Upper lobe of right lung (tissue), 1 donor: ENCODE data around the gene MAF. TPM values are rescaled to one million over a fixed set of nuclear protein-coding genes. Genes with fewer than 3 reads are reported as not detected.
A peak's percentile ranks its signal among the peaks of the same experiment; 100 is the strongest.

ENCODE experiments used
- ATAC-seq: fragments of 200-7000 bp; cut with Tn5 transposase; one replicate; pipeline ENCODE4 v1.9.1; 2020; ENCODE audit warnings: mild to moderate bottlenecking, moderate library complexity
- DNase-seq: peaks from one replicate; pipeline ENCODE4 v3.0.0-alpha.2; 2020
- H3K27ac ChIP-seq: fragments of 200-600 bp; one replicate; pipeline ENCODE4 v1.8.0; 2022
- H3K27me3 ChIP-seq: fragments of 200-600 bp; one replicate; pipeline ENCODE4 v1.8.0; 2022; ENCODE audit warnings: mild to moderate bottlenecking
- H3K36me3 ChIP-seq: fragments of 200-600 bp; one replicate; pipeline ENCODE4 v1.8.0; 2022
- H3K4me1 ChIP-seq: fragments of 200-600 bp; one replicate; pipeline ENCODE4 v1.8.0; 2022
- H3K4me3 ChIP-seq: fragments of 200-600 bp; one replicate; pipeline ENCODE4 v1.8.0; 2022; ENCODE audit warnings: mild to moderate bottlenecking
- H3K9me3 ChIP-seq: fragments of 200-600 bp; one replicate; pipeline ENCODE4 v1.8.0; 2022
- intact Hi-C: fragments of 100-400 bp; cut with DNase I; formaldehyde crosslinking; loops from one replicate; pipeline ENCODE4 v1.11.0; 2022
- total RNA-seq: library from RNA; stranded (reverse); fragmentation: NEBNext Ultra II Directional; extraction: Animal tissue kit (Norgen Biotek cat#: 25700); gene quantifications from one replicate; pipeline ENCODE4 v1.2.1, GENCODE V29; 2021
- TF ChIP-seq, protein P1 (sequence below): fragments of 200-600 bp; IDR thresholded peaks from one replicate; pipeline ENCODE4 v1.8.0; 2022; ENCODE audit warnings: antibody characterized with exemption
- donor health status: DM: no; HTN: yes; CAD: no; lungs with severe emphysema.

MAF gene
- total RNA-seq, 1 donor from 2014 or later: 66.4 TPM

DNA sequence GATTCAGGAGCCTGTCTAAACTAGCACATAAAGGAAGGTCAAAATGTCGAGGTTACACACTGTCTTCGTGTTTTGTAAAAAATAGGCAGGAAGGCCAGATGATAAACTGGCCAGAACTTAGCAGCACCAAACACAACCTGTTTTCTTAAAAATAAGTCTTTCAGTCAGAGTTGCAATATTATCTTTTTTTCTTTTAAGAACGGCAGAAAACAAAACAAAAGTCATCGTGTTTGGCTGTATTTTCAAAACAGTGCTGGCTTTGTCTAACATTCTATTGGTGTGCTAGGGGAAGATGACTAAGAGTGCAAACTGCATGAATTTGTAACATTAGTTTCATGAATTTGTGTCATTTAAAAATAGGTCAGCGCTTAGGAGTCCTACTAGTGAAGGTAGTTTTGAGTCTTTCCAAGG is 5.3 kb downstream of the MAF start:
- Histone ChIP-seq H3K36me3 (no peaks in the 10 kb centered on the region), H3K27me3 (no peaks in the 10 kb centered on the region), H3K27ac (peak overlapping the region; percentile 78), H3K4me1 (no peaks in the 10 kb centered on the region), H3K9me3 (no peaks in the 10 kb centered on the region), H3K4me3 (peak overlapping the region; percentile 70)
- no peak for ATAC-seq
- TF ChIP-seq, protein P1, sequence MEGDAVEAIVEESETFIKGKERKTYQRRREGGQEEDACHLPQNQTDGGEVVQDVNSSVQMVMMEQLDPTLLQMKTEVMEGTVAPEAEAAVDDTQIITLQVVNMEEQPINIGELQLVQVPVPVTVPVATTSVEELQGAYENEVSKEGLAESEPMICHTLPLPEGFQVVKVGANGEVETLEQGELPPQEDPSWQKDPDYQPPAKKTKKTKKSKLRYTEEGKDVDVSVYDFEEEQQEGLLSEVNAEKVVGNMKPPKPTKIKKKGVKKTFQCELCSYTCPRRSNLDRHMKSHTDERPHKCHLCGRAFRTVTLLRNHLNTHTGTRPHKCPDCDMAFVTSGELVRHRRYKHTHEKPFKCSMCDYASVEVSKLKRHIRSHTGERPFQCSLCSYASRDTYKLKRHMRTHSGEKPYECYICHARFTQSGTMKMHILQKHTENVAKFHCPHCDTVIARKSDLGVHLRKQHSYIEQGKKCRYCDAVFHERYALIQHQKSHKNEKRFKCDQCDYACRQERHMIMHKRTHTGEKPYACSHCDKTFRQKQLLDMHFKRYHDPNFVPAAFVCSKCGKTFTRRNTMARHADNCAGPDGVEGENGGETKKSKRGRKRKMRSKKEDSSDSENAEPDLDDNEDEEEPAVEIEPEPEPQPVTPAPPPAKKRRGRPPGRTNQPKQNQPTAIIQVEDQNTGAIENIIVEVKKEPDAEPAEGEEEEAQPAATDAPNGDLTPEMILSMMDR: no peak
- no peak for DNase-seq
- intact Hi-C loops: no loop called here

DNA sequence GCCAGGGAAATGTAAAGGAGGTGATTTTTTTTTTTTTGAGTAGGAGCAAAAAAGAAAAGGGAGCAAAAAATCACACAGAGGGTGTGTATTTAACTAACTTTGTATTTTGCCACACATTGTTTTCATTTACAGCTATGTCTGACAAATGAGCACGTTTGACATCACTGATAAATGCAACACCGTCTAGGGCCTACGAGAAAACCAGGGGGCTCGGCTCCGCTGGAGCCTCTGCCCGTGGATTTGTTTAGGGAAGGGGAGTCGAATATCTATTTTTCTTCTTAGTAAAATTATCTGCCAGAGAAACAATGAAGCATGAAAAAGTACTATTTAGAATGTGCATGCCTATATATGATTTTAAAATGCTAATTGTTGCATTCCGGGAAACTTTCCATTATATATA is 6.8 kb downstream of the MAF start:
- peak overlapping the region; percentile 78 for H3K27ac ChIP-seq
- intact Hi-C loops: no loop called here

GRCh38 chr16:79593074-79593531 is 7.4 kb downstream of the MAF start:
- no peak for DNase-seq
- peak overlapping the region; percentile 78 for H3K27ac ChIP-seq
- intact Hi-C loops: no loop called here
- H3K27me3 ChIP-seq: no peaks in the 10 kb centered on the region
- H3K4me1 ChIP-seq: no peaks in the 10 kb centered on the region
- peak overlapping the region; percentile 70 for H3K4me3 ChIP-seq
- TF ChIP-seq, protein P1: no peak
- no peaks in the 10 kb centered on the region for H3K36me3 ChIP-seq
- no peaks in the 10 kb centered on the region for H3K9me3 ChIP-seq
- peak; percentile 49 for ATAC-seq

More for the DNA sequence above, 6.8 kb downstream of the MAF start:
- H3K9me3 ChIP-seq: no peaks in the 10 kb centered on the region
- DNase-seq (no peak), ATAC-seq (no peak)
- TF ChIP-seq, protein P1: no peak
- no peaks in the 10 kb centered on the region for H3K4me1 ChIP-seq
- H3K36me3 ChIP-seq: no peaks in the 10 kb centered on the region
- peak overlapping the region; percentile 70 for H3K4me3 ChIP-seq
- no peaks in the 10 kb centered on the region for H3K27me3 ChIP-seq

DNA sequence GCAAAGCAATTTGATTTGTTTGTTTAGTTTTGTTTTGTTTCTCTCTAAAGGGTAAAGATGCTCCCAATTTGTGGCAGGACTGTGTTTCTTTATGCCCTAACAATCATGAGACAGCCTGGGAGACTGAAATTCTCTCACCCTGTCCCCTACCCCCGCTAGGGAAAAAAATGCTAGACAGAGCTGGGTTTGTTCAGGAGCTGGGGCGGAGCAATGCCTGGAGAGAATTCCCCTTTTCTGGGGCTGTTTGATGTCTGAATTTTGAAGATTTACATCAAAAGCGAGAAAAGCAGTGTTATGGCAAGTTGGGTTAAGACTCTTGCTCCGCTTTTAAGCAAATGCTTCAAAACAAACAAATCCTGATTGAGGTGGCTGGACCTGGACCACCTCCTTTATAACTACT is 8.4 kb downstream of the MAF start:
- TF ChIP-seq, protein P1: no peak
- Histone ChIP-seq H3K4me3 (peak overlapping the region; percentile 70), H3K36me3 (no peaks in the 10 kb centered on the region), H3K27me3 (no peaks in the 10 kb centered on the region), H3K4me1 (no peaks in the 10 kb centered on the region), H3K27ac (peak overlapping the region; percentile 78), H3K9me3 (no peaks in the 10 kb centered on the region)
- intact Hi-C loops: no loop called here
- no peak for ATAC-seq
- no peak for DNase-seq

- ATAC-seq: peak; percentile 59
- Histone ChIP-seq H3K4me3 (peak overlapping the region; percentile 47), H3K27ac (peak overlapping the region; percentile 55), H3K4me1 (no peaks in the 10 kb centered on the region), H3K27me3 (no peaks in the 10 kb centered on the region), H3K9me3 (no peaks in the 10 kb centered on the region), H3K36me3 (no peaks in the 10 kb centered on the region)
- TF ChIP-seq, protein P1: peak; percentile 11
- no peak for DNase-seq
- intact Hi-C loops: no loop called here
Observed at GRCh38 chr16:79589601-79590102, 10.9 kb downstream of the MAF start.

- no peaks in the 10 kb centered on the region for H3K27me3 ChIP-seq
- peak; percentile 78 for ATAC-seq
- H3K27ac ChIP-seq: no peak overlapping the region
- TF ChIP-seq, protein P1: no peak
- H3K9me3 ChIP-seq: no peaks in the 10 kb centered on the region
- H3K4me1 ChIP-seq: no peaks in the 10 kb centered on the region
- H3K4me3 ChIP-seq: no peak overlapping the region
- no peak for DNase-seq
- intact Hi-C loops: no loop called here
- no peaks in the 10 kb centered on the region for H3K36me3 ChIP-seq
Observed at GRCh38 chr16:79587897-79588296, 12.6 kb downstream of the MAF start.
